ENCODE measurements around the gene PRKAG3. TPM values are rescaled to one million over a fixed set of nuclear protein-coding genes. Genes with fewer than 3 reads are reported as not detected.

Gene PRKAG3
- total and polyA plus RNA-seq, 2 donors (not counting 3 experiments of a cell fraction or from before 2014, with no cell fraction given) = not detected

GRCh38 chr2:218827701-218828476, 3.7 kb downstream of the PRKAG3 start:
- no peak for FAIRE-seq
- BruUV-seq (replicated peaks) = no TSS peak

More at GRCh38 chr2:218827701-218828476, 3.7 kb downstream of the PRKAG3 start:
- Histone ChIP-seq H3K4me1 (ENCODE audit: control insufficient read depth, extremely low read depth, insufficient read depth, low read length) (peaks cover 13% of the 10 kb centered on the region), H3K36me3 (ENCODE audit: control insufficient read depth in 2 of 2, extremely low read depth in 1 of 2, insufficient read depth in 2 of 2, low read length in 2 of 2) (no peaks in the 10 kb centered on the region), H2AFZ (ENCODE audit: low read depth, low read length) (no peak overlapping the region), H3K9ac (replicated peaks; ENCODE audit: extremely low read depth, insufficient read depth, low read length) (no peak overlapping the region), H4K20me1 (replicated peaks; ENCODE audit: control insufficient read depth, extremely low read depth, insufficient read depth, low read length) (no peaks in the 10 kb centered on the region), H3K9me1 (replicated peaks; ENCODE audit: control insufficient read depth, extremely low read depth, insufficient read depth, low read length) (no peaks in the 10 kb centered on the region), H3K79me2 (ENCODE audit: control insufficient read depth, insufficient read depth, low read length) (no peaks in the 10 kb centered on the region), H3K4me3 (replicated peaks in 1 of 3; ENCODE audit: insufficient read depth in 1 of 3, low read depth in 1 of 3, low read length in 3 of 3) (no peak overlapping the region), H3K4me2 (ENCODE audit: insufficient read depth, low read length) (no peak overlapping the region), H3K27me3 (ENCODE audit: control insufficient read depth in 2 of 2, insufficient read depth in 2 of 2, low read length in 2 of 2) (no peaks in the 10 kb centered on the region), H3K9me3 (replicated peaks; ENCODE audit: control insufficient read depth, insufficient read depth, low read length) (no peaks in the 10 kb centered on the region), H3K27ac (ENCODE audit: insufficient read depth, low read depth, low read length) (no peak overlapping the region)
- ChIA-PET POLR2A (no interaction called here), CTCF (interaction anchor here (1.3 kb wide), 1 partner anchor 17 kb away, joined by 3 read pairs; no protein-coding TSS in a partner anchor)
- dilution Hi-C loops (cut with MboI; ENCODE audit: extremely low pct_ligation_motif_present, low sequenced_read_pairs) (no loop called here), intact Hi-C loops (cut with micrococcal nuclease) (no loop called here)
- DNase-seq (ENCODE audit: low read depth, low spot score) = no peak
- TF ChIP-seq FOS (IDR thresholded peaks at IDR 0.05; ENCODE audit: borderline replicate concordance, insufficient read depth, low read length) (no peak), GATA2 (IDR thresholded peaks at IDR 0.05; ENCODE audit: insufficient read depth, insufficient read length, low read depth, low read length) (no peak), EZH2 (IDR thresholded peaks at IDR 0.05; ENCODE audit: borderline replicate concordance, low read depth, low read length, severe bottlenecking) (no peak), MAX (IDR thresholded peaks at IDR 0.05; ENCODE audit: insufficient read depth, insufficient read length) (no peak)
- TF ChIP-seq, protein P1, sequence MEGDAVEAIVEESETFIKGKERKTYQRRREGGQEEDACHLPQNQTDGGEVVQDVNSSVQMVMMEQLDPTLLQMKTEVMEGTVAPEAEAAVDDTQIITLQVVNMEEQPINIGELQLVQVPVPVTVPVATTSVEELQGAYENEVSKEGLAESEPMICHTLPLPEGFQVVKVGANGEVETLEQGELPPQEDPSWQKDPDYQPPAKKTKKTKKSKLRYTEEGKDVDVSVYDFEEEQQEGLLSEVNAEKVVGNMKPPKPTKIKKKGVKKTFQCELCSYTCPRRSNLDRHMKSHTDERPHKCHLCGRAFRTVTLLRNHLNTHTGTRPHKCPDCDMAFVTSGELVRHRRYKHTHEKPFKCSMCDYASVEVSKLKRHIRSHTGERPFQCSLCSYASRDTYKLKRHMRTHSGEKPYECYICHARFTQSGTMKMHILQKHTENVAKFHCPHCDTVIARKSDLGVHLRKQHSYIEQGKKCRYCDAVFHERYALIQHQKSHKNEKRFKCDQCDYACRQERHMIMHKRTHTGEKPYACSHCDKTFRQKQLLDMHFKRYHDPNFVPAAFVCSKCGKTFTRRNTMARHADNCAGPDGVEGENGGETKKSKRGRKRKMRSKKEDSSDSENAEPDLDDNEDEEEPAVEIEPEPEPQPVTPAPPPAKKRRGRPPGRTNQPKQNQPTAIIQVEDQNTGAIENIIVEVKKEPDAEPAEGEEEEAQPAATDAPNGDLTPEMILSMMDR (IDR thresholded peaks at IDR 0.05; ENCODE audit: extremely low read depth in 1 of 2, insufficient read depth in 1 of 2, low read depth in 1 of 2, low read length in 2 of 2) = no peak

Data from endothelial cell of umbilical vein (primary cell).